PC-9 (cell line): ENCODE results near the gene ZC3H8. TPM values are rescaled to one million over a fixed set of nuclear protein-coding genes. Genes with fewer than 3 reads are reported as not detected.

Experiments
- BruUV-seq: library from RNA; stranded (reverse); fragments of 400-500 nt; replicated peaks from 2 replicates; lab custom pipeline; 2021; lab: Mats Ljungman, UMichigan
- CTCF ChIA-PET: fragments of 300-600 bp; sonication (Branson Sonifier 250); formaldehyde crosslinking; loops from one replicate; lab custom pipeline; 2022; ENCODE audit warnings: antibody characterized with exemption; lab: Charles Lee
- POLR2A ChIA-PET: fragments of 300-600 bp; sonication (Branson Sonifier 250); formaldehyde crosslinking; loops from one replicate; lab custom pipeline; 2022; ENCODE audit warnings: antibody characterized with exemption; ENCODE audit not compliant: unreplicated experiment; lab: Charles Lee
- DNase-seq, 2 experiments: peaks; one replicate each; pipeline versions ENCODE4 v3.0.0 to v3.0.0-alpha.2; 2015 to 2022; ENCODE audit warnings: mixed read lengths in 1 of 2
- H2AFZ ChIP-seq: fragments of 200-600 bp; sonication (generic); 2 replicates; pipeline ENCODE4 v1.8.1; 2017; ENCODE audit warnings: antibody characterized with exemption
- H3F3A ChIP-seq: fragments of 200-600 bp; sonication (generic); 2 replicates; pipeline ENCODE4 v1.8.1; 2017; ENCODE audit warnings: antibody characterized with exemption, mild to moderate bottlenecking, low read depth; ENCODE audit not compliant: insufficient read depth
- H3K27ac ChIP-seq: fragments of 200-600 bp; sonication (generic); 2 replicates; pipeline ENCODE4 v1.6.1; 2016; ENCODE audit warnings: mixed run types
- H3K27me3 ChIP-seq: fragments of 200-600 bp; sonication (generic); 2 replicates; pipeline ENCODE4 v1.6.1; 2016; ENCODE audit warnings: low read depth, mixed run types; ENCODE audit not compliant: insufficient read depth
- H3K36me3 ChIP-seq: fragments of 200-600 bp; sonication (generic); 2 replicates; pipeline ENCODE4 v1.6.1; 2016; ENCODE audit warnings: low read depth, mixed run types
- H3K4me1 ChIP-seq: fragments of 200-600 bp; sonication (generic); replicated peaks from 2 replicates; pipeline ENCODE4 v1.6.1; 2016; ENCODE audit warnings: mixed run types; ENCODE audit not compliant: insufficient read depth
- H3K4me2 ChIP-seq: fragments of 200-600 bp; sonication (generic); 2 replicates; pipeline ENCODE4 v1.6.1; 2017; ENCODE audit warnings: mixed run types
- H3K4me3 ChIP-seq: fragments of 200-600 bp; sonication (generic); 2 replicates; pipeline ENCODE4 v1.6.1; 2016; ENCODE audit warnings: mixed run types
- H3K79me2 ChIP-seq: fragments of 200-600 bp; sonication (generic); 2 replicates; pipeline ENCODE4 v1.6.1; 2017; ENCODE audit warnings: low read depth, mixed run types
- H3K9me2 ChIP-seq: fragments of 200-600 bp; sonication (generic); 2 replicates; pipeline ENCODE4 v1.8.1; 2017; ENCODE audit warnings: mild to moderate bottlenecking; ENCODE audit not compliant: insufficient read depth
- H3K9me3 ChIP-seq: fragments of 200-600 bp; sonication (generic); 2 replicates; pipeline ENCODE4 v1.8.1; 2016; ENCODE audit warnings: low read depth; ENCODE audit not compliant: insufficient read depth
- H4K20me1 ChIP-seq: fragments of 200-600 bp; sonication (generic); 2 replicates; pipeline ENCODE4 v1.8.1; 2017; ENCODE audit not compliant: insufficient read depth
- CTCF ChIP-seq: fragments of 200-600 bp; sonication (generic); conservative IDR thresholded peaks from 2 replicates; pipeline ENCODE4 v1.6.1; 2017; ENCODE audit warnings: mixed run types, antibody characterized with exemption, mild to moderate bottlenecking, moderate library complexity
- EZH2 ChIP-seq: fragments of 200-600 bp; sonication (generic); IDR thresholded peaks from 2 replicates; pipeline ENCODE4 v1.8.0; 2017; ENCODE audit warnings: antibody characterized with exemption, low read depth
- intact Hi-C: fragments of 100-400 bp; cut with micrococcal nuclease; formaldehyde crosslinking; loops from one replicate; pipeline ENCODE4 v1.10.0; 2022; ENCODE audit not compliant: unreplicated experiment
- total RNA-seq: library from RNA; stranded (reverse); gene quantifications from 2 replicates; pipeline ENCODE4 v1.2.3, GENCODE V29; 2021

The ZC3H8 gene
- total RNA-seq, 1 experiment from 2014 or later, result 8.6 TPM

- H3K9me3 ChIP-seq, result peaks cover 2% of the 10 kb centered on the region; the same call in 1 of the 2 replicates
- H3F3A ChIP-seq, result no peaks in the 10 kb centered on the region
- TF ChIP-seq CTCF, result no peak
- TF ChIP-seq EZH2, result no peak
- no peak for DNase-seq
- H3K4me1 ChIP-seq, result no peaks in the 10 kb centered on the region
- no peak overlapping the region for H2AFZ ChIP-seq
- no TSS peak for BruUV-seq
- no peaks in the 10 kb centered on the region for H3K9me2 ChIP-seq
- no peaks in the 10 kb centered on the region for H4K20me1 ChIP-seq
- H3K79me2 ChIP-seq, result no peaks in the 10 kb centered on the region
- no peak overlapping the region for H3K4me3 ChIP-seq
- H3K27ac ChIP-seq, result no peak overlapping the region
- intact Hi-C loops, result no loop called here
- no peaks in the 10 kb centered on the region for H3K27me3 ChIP-seq
- no peak overlapping the region for H3K4me2 ChIP-seq
- ChIA-PET CTCF (no interaction called here), POLR2A (no interaction called here)
- H3K36me3 ChIP-seq, result no peaks in the 10 kb centered on the region
Measured at GRCh38 chr2:112197868-112198267, 57.0 kb downstream of the ZC3H8 start.

- H3K27me3 ChIP-seq, result no peaks in the 10 kb centered on the region
- CTCF ChIA-PET, result no interaction called here
- POLR2A ChIA-PET, result no interaction called here
- no peaks in the 10 kb centered on the region for H3F3A ChIP-seq
- no peak overlapping the region for H3K4me2 ChIP-seq
- no peaks in the 10 kb centered on the region for H4K20me1 ChIP-seq
- no peak overlapping the region for H2AFZ ChIP-seq
- no peak overlapping the region for H3K27ac ChIP-seq
- H3K4me3 ChIP-seq, result no peak overlapping the region
- intact Hi-C loops, result no loop called here
- TF ChIP-seq CTCF (no peak), EZH2 (no peak)
- H3K9me2 ChIP-seq, result no peaks in the 10 kb centered on the region
- BruUV-seq, result no TSS peak
- no peaks in the 10 kb centered on the region for H3K9me3 ChIP-seq
- H3K36me3 ChIP-seq, result no peaks in the 10 kb centered on the region
- no peak for DNase-seq
- no peaks in the 10 kb centered on the region for H3K4me1 ChIP-seq
- H3K79me2 ChIP-seq, result no peaks in the 10 kb centered on the region
Measured at GRCh38 chr2:112195950-112196349, 58.9 kb downstream of the ZC3H8 start.

GRCh38 chr2:112195167-112195766 is 59.6 kb downstream of the ZC3H8 start:
- no peak for DNase-seq
- H3K36me3 ChIP-seq, result no peaks in the 10 kb centered on the region
- no peaks in the 10 kb centered on the region for H3K9me3 ChIP-seq
- no peaks in the 10 kb centered on the region for H3K9me2 ChIP-seq
- no peaks in the 10 kb centered on the region for H4K20me1 ChIP-seq
- H3K27ac ChIP-seq, result no peak overlapping the region
- POLR2A ChIA-PET, result no interaction called here
- H2AFZ ChIP-seq, result no peak overlapping the region
- no peak for TF ChIP-seq EZH2
- no peak for TF ChIP-seq CTCF
- no peaks in the 10 kb centered on the region for H3K79me2 ChIP-seq
- H3K4me3 ChIP-seq, result no peak overlapping the region
- no peaks in the 10 kb centered on the region for H3K27me3 ChIP-seq
- BruUV-seq, result no TSS peak
- CTCF ChIA-PET, result no interaction called here
- intact Hi-C loops, result no loop called here
- no peaks in the 10 kb centered on the region for H3K4me1 ChIP-seq
- H3F3A ChIP-seq, result no peaks in the 10 kb centered on the region
- H3K4me2 ChIP-seq, result no peak overlapping the region
